Esophagus (tissue), 2 donors: Measurements from ENCODE around the gene DDX10. TPM values are rescaled to one million over a fixed set of nuclear protein-coding genes. Genes with fewer than 3 reads are reported as not detected.

Experiments
- H3K27ac ChIP-seq, 2 donors: one replicate each; pipeline ENCODE4 v1.5.1; 2013; ENCODE audit warnings: low read depth in 2 of 2, mild to moderate bottlenecking in 2 of 2, inconsistent platforms in 1 of 2, low read length in 1 of 2, moderate library complexity in 1 of 2
- H3K27me3 ChIP-seq, 2 donors: one replicate each; pipeline ENCODE4 v1.6.1; 2013; ENCODE audit warnings: low read length in 2 of 2, control low read depth in 1 of 2, mild to moderate bottlenecking in 1 of 2; ENCODE audit not compliant: insufficient read depth in 2 of 2, control insufficient read depth in 1 of 2
- H3K36me3 ChIP-seq, 2 donors: one replicate each; pipeline ENCODE4 v1.6.1; 2013; ENCODE audit warnings: low read length in 1 of 2; ENCODE audit not compliant: control insufficient read depth in 2 of 2, insufficient read depth in 2 of 2
- H3K4me1 ChIP-seq, 2 donors: one replicate each; pipeline ENCODE4 v1.6.1; 2013; ENCODE audit warnings: low read length in 1 of 2; ENCODE audit not compliant: control insufficient read depth in 2 of 2, insufficient read depth in 2 of 2
- H3K4me3 ChIP-seq, 2 donors: one replicate each; pipeline ENCODE4 v1.5.1; 2013; ENCODE audit warnings: low read length in 2 of 2, mild to moderate bottlenecking in 2 of 2, low read depth in 1 of 2, moderate library complexity in 1 of 2
- H3K9me3 ChIP-seq, 2 donors: one replicate each; pipeline ENCODE4 v1.6.1; 2013; ENCODE audit warnings: mild to moderate bottlenecking in 2 of 2, low read depth in 1 of 2, low read length in 1 of 2, moderate library complexity in 1 of 2; ENCODE audit not compliant: control insufficient read depth in 2 of 2, insufficient read depth in 1 of 2
- WGBS, 2 donors: extraction: QIAGEN DNeasy Blood & Tissue Kit; methylation state at CpG; one replicate each; pipeline ENCODE4 v1.1.7; 2013; 5-methylcytosine and 5-hydroxymethylcytosine counted together
- polyA plus RNA-seq, 2 donors: library from polyadenylated mRNA; stranded (reverse); fragments of 200-250 nt; gene quantifications; one replicate each; pipeline ENCODE4 v1.2.3, GENCODE V29; 2013
- donor health status: healthy with polysubstance abuse.
- donor health status: Bipolar disorder and iron deficiency.

Gene DDX10
- polyA plus RNA-seq, 2 donors: 11.8 to 12.9 TPM

- 94 to 97% methylated on average over 1 of the region's 1 CpG for WGBS, 2 donors
- Histone ChIP-seq H3K9me3 (no peaks in the 10 kb centered on the region), H3K36me3 (no peaks in the 10 kb centered on the region), H3K27ac (no peak overlapping the region), H3K4me1 (no peaks in the 10 kb centered on the region), H3K27me3 (no peaks in the 10 kb centered on the region), H3K4me3 (no peak overlapping the region)
Measured at GRCh38 chr11:108912581-108912980, 247.7 kb downstream of the DDX10 start.

GRCh38 chr11:108913204-108913603 is 248.3 kb downstream of the DDX10 start:
- no peaks in the 10 kb centered on the region for H3K36me3 ChIP-seq
- no peak overlapping the region for H3K4me3 ChIP-seq
- no peaks in the 10 kb centered on the region for H3K9me3 ChIP-seq
- 86 to 87% methylated on average over 4 of the region's 4 CpGs for WGBS, 2 donors
- no peaks in the 10 kb centered on the region for H3K27me3 ChIP-seq
- H3K4me1 ChIP-seq: no peaks in the 10 kb centered on the region
- no peak overlapping the region for H3K27ac ChIP-seq

- 94 to 95% methylated on average over 2 of the region's 2 CpGs for WGBS, 2 donors
- Histone ChIP-seq H3K27me3 (no peaks in the 10 kb centered on the region), H3K4me1 (no peaks in the 10 kb centered on the region), H3K36me3 (no peaks in the 10 kb centered on the region), H3K27ac (no peak overlapping the region), H3K4me3 (no peak overlapping the region), H3K9me3 (no peaks in the 10 kb centered on the region)
Measured at GRCh38 chr11:108914211-108914610, 249.3 kb downstream of the DDX10 start.

GRCh38 chr11:108914981-108915380 is 250.1 kb downstream of the DDX10 start:
- Histone ChIP-seq H3K9me3 (no peaks in the 10 kb centered on the region), H3K27ac (no peak overlapping the region), H3K4me3 (no peak overlapping the region), H3K27me3 (no peaks in the 10 kb centered on the region), H3K36me3 (no peaks in the 10 kb centered on the region), H3K4me1 (no peaks in the 10 kb centered on the region)

GRCh38 chr11:108915666-108916065 is 250.8 kb downstream of the DDX10 start:
- H3K4me3 ChIP-seq: no peak overlapping the region
- no peak overlapping the region for H3K27ac ChIP-seq
- WGBS, 2 donors: 75 to 78% methylated on average over 2 of the region's 2 CpGs
- H3K9me3 ChIP-seq: no peaks in the 10 kb centered on the region
- H3K27me3 ChIP-seq: no peaks in the 10 kb centered on the region
- no peaks in the 10 kb centered on the region for H3K36me3 ChIP-seq
- no peaks in the 10 kb centered on the region for H3K4me1 ChIP-seq

GRCh38 chr11:108916290-108916689 is 251.4 kb downstream of the DDX10 start:
- Histone ChIP-seq H3K36me3 (no peaks in the 10 kb centered on the region), H3K4me3 (no peak overlapping the region), H3K27ac (no peak overlapping the region), H3K9me3 (no peaks in the 10 kb centered on the region), H3K4me1 (no peaks in the 10 kb centered on the region), H3K27me3 (no peaks in the 10 kb centered on the region)
- WGBS, 2 donors: 35 to 67% methylated on average over 1 of the region's 1 CpG

GRCh38 chr11:108916935-108917334 is 252.1 kb downstream of the DDX10 start:
- WGBS, 2 donors: 91% methylated on average over 2 of the region's 2 CpGs
- H3K27ac ChIP-seq: no peak overlapping the region
- H3K36me3 ChIP-seq: no peaks in the 10 kb centered on the region
- H3K4me1 ChIP-seq: no peaks in the 10 kb centered on the region
- H3K4me3 ChIP-seq: no peak overlapping the region
- H3K27me3 ChIP-seq: no peaks in the 10 kb centered on the region
- H3K9me3 ChIP-seq: no peaks in the 10 kb centered on the region

- 95 to 97% methylated on average over 2 of the region's 2 CpGs for WGBS, 2 donors
- no peak overlapping the region for H3K4me3 ChIP-seq
- no peak overlapping the region for H3K27ac ChIP-seq
- H3K27me3 ChIP-seq: no peaks in the 10 kb centered on the region
- no peaks in the 10 kb centered on the region for H3K4me1 ChIP-seq
- H3K9me3 ChIP-seq: no peaks in the 10 kb centered on the region
- H3K36me3 ChIP-seq: no peaks in the 10 kb centered on the region
Measured at GRCh38 chr11:108921211-108921610, 256.3 kb downstream of the DDX10 start.

GRCh38 chr11:108922241-108922640 is 257.4 kb downstream of the DDX10 start:
- 86 to 91% methylated on average over 3 of the region's 3 CpGs for WGBS, 2 donors
- H3K4me3 ChIP-seq: no peak overlapping the region
- no peaks in the 10 kb centered on the region for H3K4me1 ChIP-seq
- no peaks in the 10 kb centered on the region for H3K36me3 ChIP-seq
- no peaks in the 10 kb centered on the region for H3K9me3 ChIP-seq
- no peaks in the 10 kb centered on the region for H3K27me3 ChIP-seq
- no peak overlapping the region for H3K27ac ChIP-seq

- Histone ChIP-seq H3K9me3 (no peaks in the 10 kb centered on the region), H3K4me3 (no peak overlapping the region), H3K36me3 (no peaks in the 10 kb centered on the region), H3K27ac (no peak overlapping the region), H3K4me1 (no peaks in the 10 kb centered on the region), H3K27me3 (no peaks in the 10 kb centered on the region)
- 78 to 88% methylated on average over 1 of the region's 1 CpG for WGBS, 2 donors
Measured at GRCh38 chr11:108923413-108923812, 258.5 kb downstream of the DDX10 start.
